Astrocyte (in vitro differentiated cells and primary cell): ENCODE measurements around the gene CHST11.

ENCODE experiments used
- CTCF ChIP-seq: IDR thresholded peaks from 2 replicates; pipeline ENCODE4 v1.5.1; 2011; ENCODE audit warnings: low read depth, mild to moderate bottlenecking, inconsistent platforms, low read length, moderate library complexity; ENCODE audit not compliant: insufficient read depth
- EZH2 ChIP-seq: IDR thresholded peaks from 2 replicates; pipeline ENCODE4 v1.6.1; 2012; ENCODE audit warnings: mild to moderate bottlenecking, low read length, inconsistent platforms; ENCODE audit not compliant: insufficient read depth

- TF ChIP-seq EZH2 (no peak), CTCF (no peak)
Measured at GRCh38 chr12:104769144-104769561, 312.4 kb downstream of the CHST11 start.
